ENCODE measurements around the gene HORMAD2.

DNA sequence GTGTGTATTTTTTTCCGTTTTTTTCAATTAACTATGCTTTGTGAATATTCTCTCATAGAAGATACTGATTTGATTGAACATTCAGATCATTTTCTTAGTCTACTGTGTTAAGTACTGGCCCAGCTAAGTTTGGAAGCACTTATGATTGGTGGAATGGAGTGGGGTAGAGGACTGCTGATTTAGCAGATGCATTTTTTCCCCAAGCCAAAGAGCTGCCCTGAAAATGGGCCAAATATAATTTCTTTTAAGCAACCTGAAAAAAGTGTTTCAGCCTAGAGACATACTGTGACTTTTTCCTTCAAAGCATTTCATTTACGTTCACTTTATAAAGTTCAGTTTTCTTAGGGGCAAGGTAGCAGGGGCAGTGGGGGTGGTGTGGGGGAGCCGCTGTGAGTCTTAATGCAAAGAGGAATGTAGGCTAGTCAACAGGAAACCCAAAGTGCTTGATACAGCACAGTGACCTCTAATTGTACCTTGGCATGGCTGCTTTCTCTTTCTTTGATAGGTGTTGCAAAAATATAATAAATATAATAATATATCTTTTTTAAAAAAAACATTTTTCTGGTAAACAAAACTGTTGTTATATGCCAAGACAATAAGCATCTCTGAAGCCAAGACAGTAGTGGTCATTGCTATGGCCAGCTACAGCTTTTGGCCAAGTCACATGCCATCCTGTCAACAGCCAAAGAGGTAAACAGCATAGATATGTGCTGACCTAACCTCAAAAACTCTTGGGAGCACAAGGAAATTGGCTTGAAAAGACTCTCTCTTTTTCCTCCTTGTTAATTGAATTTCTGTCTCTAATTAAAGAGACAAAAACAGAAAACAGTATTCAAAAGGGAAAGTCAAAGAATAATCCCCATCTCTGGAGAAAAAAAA lies 107.5 kb downstream of the HORMAD2 start:
- no peak for TF ChIP-seq RARB (CRISPR knock-in tag; IDR thresholded peaks at IDR 0.05)
- TF ChIP-seq, protein P1, sequence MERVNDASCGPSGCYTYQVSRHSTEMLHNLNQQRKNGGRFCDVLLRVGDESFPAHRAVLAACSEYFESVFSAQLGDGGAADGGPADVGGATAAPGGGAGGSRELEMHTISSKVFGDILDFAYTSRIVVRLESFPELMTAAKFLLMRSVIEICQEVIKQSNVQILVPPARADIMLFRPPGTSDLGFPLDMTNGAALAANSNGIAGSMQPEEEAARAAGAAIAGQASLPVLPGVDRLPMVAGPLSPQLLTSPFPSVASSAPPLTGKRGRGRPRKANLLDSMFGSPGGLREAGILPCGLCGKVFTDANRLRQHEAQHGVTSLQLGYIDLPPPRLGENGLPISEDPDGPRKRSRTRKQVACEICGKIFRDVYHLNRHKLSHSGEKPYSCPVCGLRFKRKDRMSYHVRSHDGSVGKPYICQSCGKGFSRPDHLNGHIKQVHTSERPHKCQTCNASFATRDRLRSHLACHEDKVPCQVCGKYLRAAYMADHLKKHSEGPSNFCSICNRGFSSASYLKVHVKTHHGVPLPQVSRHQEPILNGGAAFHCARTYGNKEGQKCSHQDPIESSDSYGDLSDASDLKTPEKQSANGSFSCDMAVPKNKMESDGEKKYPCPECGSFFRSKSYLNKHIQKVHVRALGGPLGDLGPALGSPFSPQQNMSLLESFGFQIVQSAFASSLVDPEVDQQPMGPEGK (CRISPR knock-in tag; IDR thresholded peaks at IDR 0.05; ENCODE audit: borderline replicate concordance): no peak
- TF ChIP-seq CSDC2 (CRISPR knock-in tag; IDR thresholded peaks at IDR 0.05): no peak
- no peak for TF ChIP-seq ZNF70 (CRISPR knock-in tag; IDR thresholded peaks at IDR 0.05)
- no peak for TF ChIP-seq ZFP30 (CRISPR knock-in tag; IDR thresholded peaks at IDR 0.05)
- no peak for TF ChIP-seq ISL1 (CRISPR knock-in tag; IDR thresholded peaks at IDR 0.05)
- TF ChIP-seq TOX (CRISPR knock-in tag; IDR thresholded peaks at IDR 0.05; ENCODE audit: borderline replicate concordance): no peak
- TF ChIP-seq SNAI2 (CRISPR knock-in tag; IDR thresholded peaks at IDR 0.05): no peak
- TF ChIP-seq ESRRG (CRISPR knock-in tag; IDR thresholded peaks at IDR 0.05): no peak
- TF ChIP-seq, protein P2, sequence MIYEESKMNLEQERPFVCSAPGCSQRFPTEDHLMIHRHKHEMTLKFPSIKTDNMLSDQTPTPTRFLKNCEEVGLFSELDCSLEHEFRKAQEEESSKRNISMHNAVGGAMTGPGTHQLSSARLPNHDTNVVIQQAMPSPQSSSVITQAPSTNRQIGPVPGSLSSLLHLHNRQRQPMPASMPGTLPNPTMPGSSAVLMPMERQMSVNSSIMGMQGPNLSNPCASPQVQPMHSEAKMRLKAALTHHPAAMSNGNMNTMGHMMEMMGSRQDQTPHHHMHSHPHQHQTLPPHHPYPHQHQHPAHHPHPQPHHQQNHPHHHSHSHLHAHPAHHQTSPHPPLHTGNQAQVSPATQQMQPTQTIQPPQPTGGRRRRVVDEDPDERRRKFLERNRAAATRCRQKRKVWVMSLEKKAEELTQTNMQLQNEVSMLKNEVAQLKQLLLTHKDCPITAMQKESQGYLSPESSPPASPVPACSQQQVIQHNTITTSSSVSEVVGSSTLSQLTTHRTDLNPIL (CRISPR knock-in tag; IDR thresholded peaks at IDR 0.05; ENCODE audit: low read depth): no peak
- no peak for TF ChIP-seq GLIS3 (CRISPR knock-in tag; IDR thresholded peaks at IDR 0.05)
- no peak for TF ChIP-seq ZFP3 (CRISPR knock-in tag; IDR thresholded peaks at IDR 0.05)
- TF ChIP-seq ARNTL (CRISPR knock-in tag; IDR thresholded peaks at IDR 0.05; ENCODE audit: borderline replicate concordance, low read depth): no peak
- TF ChIP-seq, protein P3, sequence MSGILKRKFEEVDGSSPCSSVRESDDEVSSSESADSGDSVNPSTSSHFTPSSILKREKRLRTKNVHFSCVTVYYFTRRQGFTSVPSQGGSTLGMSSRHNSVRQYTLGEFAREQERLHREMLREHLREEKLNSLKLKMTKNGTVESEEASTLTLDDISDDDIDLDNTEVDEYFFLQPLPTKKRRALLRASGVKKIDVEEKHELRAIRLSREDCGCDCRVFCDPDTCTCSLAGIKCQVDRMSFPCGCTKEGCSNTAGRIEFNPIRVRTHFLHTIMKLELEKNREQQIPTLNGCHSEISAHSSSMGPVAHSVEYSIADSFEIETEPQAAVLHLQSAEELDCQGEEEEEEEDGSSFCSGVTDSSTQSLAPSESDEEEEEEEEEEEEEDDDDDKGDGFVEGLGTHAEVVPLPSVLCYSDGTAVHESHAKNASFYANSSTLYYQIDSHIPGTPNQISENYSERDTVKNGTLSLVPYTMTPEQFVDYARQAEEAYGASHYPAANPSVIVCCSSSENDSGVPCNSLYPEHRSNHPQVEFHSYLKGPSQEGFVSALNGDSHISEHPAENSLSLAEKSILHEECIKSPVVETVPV (CRISPR knock-in tag; IDR thresholded peaks at IDR 0.05): no peak
